ENCODE results near the gene NLN. TPM values are rescaled to one million over a fixed set of nuclear protein-coding genes. Genes with fewer than 3 reads are reported as not detected.

NLN gene
- total and polyA plus RNA-seq, 2 of the 13 experiments (the other 11 are each of a cell fraction or from before 2014, with no cell fraction given) = 11.9 to 36.7 TPM

DNA sequence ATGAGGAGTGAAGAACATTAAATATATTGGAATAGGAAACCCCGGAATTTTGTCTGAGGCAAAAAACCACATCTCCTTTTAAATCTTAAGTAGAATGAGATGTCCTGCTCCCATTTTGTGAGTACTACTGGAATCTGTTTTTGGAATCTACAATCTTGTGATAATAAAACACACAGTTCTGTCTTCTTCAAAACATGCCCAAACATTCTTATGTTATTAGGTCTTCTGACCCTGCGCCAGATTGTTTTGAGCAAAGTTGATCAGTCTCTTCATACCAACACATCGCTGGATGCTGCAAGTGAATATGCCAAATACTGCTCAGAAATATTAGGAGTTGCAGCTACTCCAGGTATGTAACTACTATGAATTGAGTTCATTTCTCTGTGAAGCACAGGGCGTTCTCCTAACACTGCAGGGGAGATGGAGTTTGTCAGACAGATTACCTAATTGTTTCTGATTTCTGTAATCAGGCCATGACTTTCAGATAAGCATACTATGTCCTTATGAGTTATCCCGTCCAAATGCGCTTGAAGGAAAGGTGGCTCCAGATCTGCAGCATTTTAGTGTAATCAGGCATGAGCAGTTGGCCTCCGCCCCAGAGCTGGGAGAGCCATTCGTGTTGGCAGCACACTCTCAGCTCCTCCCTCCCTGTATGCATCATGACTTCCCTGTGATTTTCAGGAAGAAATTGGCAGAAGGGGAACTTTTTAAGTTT is 88.0 kb downstream of the NLN start:
- H3K36me3 ChIP-seq (replicated peaks in 1 of 2; ENCODE audit: control insufficient read depth in 1 of 2, insufficient read depth in 2 of 2, low read length in 2 of 2) = peaks cover 3 to 21% of the 10 kb centered on the region in 2 experiments; a peak in 4 of 5 replicates
- no peak for FAIRE-seq
- no peak for DNase-seq (ENCODE audit: low spot score)
- H3K4me2 ChIP-seq (ENCODE audit: low read depth, low read length) = no peak overlapping the region
- ChIA-PET POLR2A (no interaction called here), CTCF (ENCODE audit: low intra/inter-chr PET ratio, low total read pairs) (no interaction called here)
- no peak overlapping the region for H3K4me3 ChIP-seq (replicated peaks in 1 of 3; ENCODE audit: insufficient read depth in 1 of 3, low read depth in 2 of 3, low read length in 3 of 3)
- H4K20me1 ChIP-seq (ENCODE audit: insufficient read depth, low read length) = no peaks in the 10 kb centered on the region
- no peak for ATAC-seq
- intact Hi-C loops (cut with micrococcal nuclease; ENCODE audit: unreplicated experiment) = no loop called here
- no peaks in the 10 kb centered on the region for H3K79me2 ChIP-seq (ENCODE audit: insufficient read depth, low read length)
- 98% methylated on average over 8 of the region's 8 CpGs for WGBS (ENCODE audit: low lambda C conversion rate)
- H3K9me3 ChIP-seq (ENCODE audit: low read length) = no peaks in the 10 kb centered on the region
- no peak overlapping the region for H3K9ac ChIP-seq (ENCODE audit: insufficient read depth, low read depth, low read length)
- BruUV-seq (replicated peaks) = no TSS peak
- TF ChIP-seq, protein P1, sequence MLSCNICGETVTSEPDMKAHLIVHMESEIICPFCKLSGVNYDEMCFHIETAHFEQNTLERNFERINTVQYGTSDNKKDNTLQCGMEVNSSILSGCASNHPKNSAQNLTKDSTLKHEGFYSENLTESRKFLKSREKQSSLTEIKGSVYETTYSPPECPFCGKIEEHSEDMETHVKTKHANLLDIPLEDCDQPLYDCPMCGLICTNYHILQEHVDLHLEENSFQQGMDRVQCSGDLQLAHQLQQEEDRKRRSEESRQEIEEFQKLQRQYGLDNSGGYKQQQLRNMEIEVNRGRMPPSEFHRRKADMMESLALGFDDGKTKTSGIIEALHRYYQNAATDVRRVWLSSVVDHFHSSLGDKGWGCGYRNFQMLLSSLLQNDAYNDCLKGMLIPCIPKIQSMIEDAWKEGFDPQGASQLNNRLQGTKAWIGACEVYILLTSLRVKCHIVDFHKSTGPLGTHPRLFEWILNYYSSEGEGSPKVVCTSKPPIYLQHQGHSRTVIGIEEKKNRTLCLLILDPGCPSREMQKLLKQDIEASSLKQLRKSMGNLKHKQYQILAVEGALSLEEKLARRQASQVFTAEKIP (CRISPR knock-in tag; IDR thresholded peaks at IDR 0.05; ENCODE audit: borderline replicate concordance) = no peak
- TF ChIP-seq RFX5 (IDR thresholded peaks at IDR 0.05; ENCODE audit: low read depth, low read length) = no peak
- TF ChIP-seq LCORL (IDR thresholded peaks at IDR 0.05) = no peak
- no peak for TF ChIP-seq LCORL (CRISPR knock-in tag; IDR thresholded peaks at IDR 0.05)
- no peak for TF ChIP-seq ZFP41 (CRISPR knock-in tag; IDR thresholded peaks at IDR 0.05; ENCODE audit: borderline replicate concordance)
- no peak for TF ChIP-seq HDAC2 (CRISPR knock-in tag; IDR thresholded peaks at IDR 0.05)
- no peaks in the 10 kb centered on the region for H3K4me1 ChIP-seq (ENCODE audit: insufficient read depth, low read length)
- in situ Hi-C loops (cut with HindIII; ENCODE audit: extremely low pct_ligation_motif_present, low pct_unique_long_range_greater_than_20kb) = no loop called here
- H3K27ac ChIP-seq (ENCODE audit: extremely low read length, insufficient read depth, low read length) = no peak overlapping the region
- no peak overlapping the region for H2AFZ ChIP-seq (ENCODE audit: low read length)
- H3K27me3 ChIP-seq (ENCODE audit: control insufficient read depth in 1 of 2, insufficient read depth in 2 of 2, low read length in 2 of 2) = no peaks in the 10 kb centered on the region

- peaks cover 3 to 21% of the 10 kb centered on the region in 2 experiments; a peak in 4 of 5 replicates for H3K36me3 ChIP-seq (replicated peaks in 1 of 2; ENCODE audit: control insufficient read depth in 1 of 2, insufficient read depth in 2 of 2, low read length in 2 of 2)
- ChIA-PET POLR2A (no interaction called here), CTCF (ENCODE audit: low intra/inter-chr PET ratio, low total read pairs) (no interaction called here)
- WGBS (ENCODE audit: low lambda C conversion rate) = 97% methylated on average over 3 of the region's 3 CpGs
- no peak overlapping the region for H3K9ac ChIP-seq (ENCODE audit: insufficient read depth, low read depth, low read length)
- no peaks in the 10 kb centered on the region for H4K20me1 ChIP-seq (ENCODE audit: insufficient read depth, low read length)
- H3K4me1 ChIP-seq (ENCODE audit: insufficient read depth, low read length) = no peaks in the 10 kb centered on the region
- H3K79me2 ChIP-seq (ENCODE audit: insufficient read depth, low read length) = no peaks in the 10 kb centered on the region
- H3K27me3 ChIP-seq (ENCODE audit: control insufficient read depth in 1 of 2, insufficient read depth in 2 of 2, low read length in 2 of 2) = no peaks in the 10 kb centered on the region
- no peak for DNase-seq (ENCODE audit: low spot score)
- in situ Hi-C loops (cut with HindIII; ENCODE audit: extremely low pct_ligation_motif_present, low pct_unique_long_range_greater_than_20kb) = no loop called here
- FAIRE-seq = no peak
- no peaks in the 10 kb centered on the region for H3K9me3 ChIP-seq (ENCODE audit: low read length)
- H3K4me2 ChIP-seq (ENCODE audit: low read depth, low read length) = no peak overlapping the region
- no peak overlapping the region for H3K27ac ChIP-seq (ENCODE audit: extremely low read length, insufficient read depth, low read length)
- no peak for ATAC-seq
- no peak overlapping the region for H3K4me3 ChIP-seq (replicated peaks in 1 of 3; ENCODE audit: insufficient read depth in 1 of 3, low read depth in 2 of 3, low read length in 3 of 3)
- BruUV-seq (replicated peaks) = no TSS peak
- H2AFZ ChIP-seq (ENCODE audit: low read length) = no peak overlapping the region
- intact Hi-C loops (cut with micrococcal nuclease; ENCODE audit: unreplicated experiment) = no loop called here
- no peak for TF ChIP-seq IRF2 (CRISPR knock-in tag; IDR thresholded peaks at IDR 0.05)
- no peak for TF ChIP-seq ZGPAT (CRISPR knock-in tag; IDR thresholded peaks at IDR 0.05)
- TF ChIP-seq, protein P2, sequence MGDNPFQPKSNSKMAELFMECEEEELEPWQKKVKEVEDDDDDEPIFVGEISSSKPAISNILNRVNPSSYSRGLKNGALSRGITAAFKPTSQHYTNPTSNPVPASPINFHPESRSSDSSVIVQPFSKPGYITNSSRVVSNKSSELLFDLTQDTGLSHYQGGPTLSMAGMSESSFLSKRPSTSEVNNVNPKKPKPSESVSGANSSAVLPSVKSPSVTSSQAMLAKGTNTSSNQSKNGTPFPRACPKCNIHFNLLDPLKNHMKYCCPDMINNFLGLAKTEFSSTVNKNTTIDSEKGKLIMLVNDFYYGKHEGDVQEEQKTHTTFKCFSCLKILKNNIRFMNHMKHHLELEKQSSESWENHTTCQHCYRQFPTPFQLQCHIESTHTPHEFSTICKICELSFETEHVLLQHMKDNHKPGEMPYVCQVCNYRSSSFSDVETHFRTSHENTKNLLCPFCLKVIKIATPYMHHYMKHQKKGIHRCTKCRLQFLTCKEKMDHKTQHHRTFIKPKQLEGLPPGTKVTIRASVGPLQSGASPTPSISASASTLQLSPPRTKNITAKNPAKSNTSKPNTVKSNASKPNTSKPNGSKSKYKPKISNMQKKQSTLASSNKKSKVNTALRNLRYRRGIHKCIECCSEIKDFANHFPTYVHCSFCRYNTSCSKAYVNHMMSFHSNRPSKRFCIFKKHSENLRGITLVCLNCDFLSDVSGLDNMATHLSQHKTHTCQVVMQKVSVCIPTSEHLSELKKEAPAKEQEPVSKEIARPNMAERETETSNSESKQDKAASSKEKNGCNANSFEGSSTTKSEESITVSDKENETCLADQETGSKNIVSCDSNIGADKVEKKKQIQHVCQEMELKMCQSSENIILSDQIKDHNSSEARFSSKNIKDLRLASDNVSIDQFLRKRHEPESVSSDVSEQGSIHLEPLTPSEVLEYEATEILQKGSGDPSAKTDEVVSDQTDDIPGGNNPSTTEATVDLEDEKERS (CRISPR knock-in tag; IDR thresholded peaks at IDR 0.05) = no peak
- TF ChIP-seq MNT (IDR thresholded peaks at IDR 0.05) = no peak
Measured at GRCh38 chr5:65811004-65811403, 89.0 kb downstream of the NLN start.

All from HepG2 (cell line).